T-helper 1 cell treated with Interleukin-12 subunit alpha and Interleukin-12 subunit beta and Interleukin-4 antibody, amounts not matched to agents 30 ng/mL and 1 ng/mL, for 36 hours (primary cell): Measurements from ENCODE around the gene ZNF76. TPM values are rescaled to one million over a fixed set of nuclear protein-coding genes. Genes with fewer than 3 reads are reported as not detected.

Experiments used
- intact Hi-C: fragments of 100-400 bp; cut with micrococcal nuclease; formaldehyde crosslinking; loops from one replicate; pipeline ENCODE4 v1.15.1; 2024
- total RNA-seq: library from RNA; stranded (reverse); gene quantifications from 2 replicates; pipeline ENCODE4 v1.2.3, GENCODE V29; 2022

The ZNF76 gene
- total RNA-seq, 1 donor from 2014 or later, result 38.7 TPM

DNA sequence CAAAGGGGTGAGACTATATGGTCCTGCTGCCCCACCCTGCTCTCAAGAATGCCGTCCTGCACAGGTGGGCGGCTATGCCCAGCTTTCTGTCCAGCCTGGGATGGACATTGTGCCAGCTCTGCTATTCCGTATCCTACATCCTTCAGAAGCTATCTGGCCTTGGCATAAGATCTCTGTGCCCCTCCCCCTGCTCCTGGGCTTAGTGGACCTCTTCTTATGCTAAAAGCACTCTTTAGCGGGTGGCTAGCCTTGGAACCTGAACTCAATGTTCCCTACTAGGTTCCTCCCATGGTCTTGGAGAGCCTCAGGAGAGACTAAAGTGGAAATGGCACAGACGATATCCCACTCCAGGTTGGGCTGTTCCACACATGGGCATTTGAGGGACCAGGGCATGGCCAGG lies 23.3 kb upstream of the ZNF76 start:
- intact Hi-C loops, result no loop called here

GRCh38 chr6:35237476-35237875 lies 22.1 kb upstream of the ZNF76 start:
- intact Hi-C loops, result no loop called here

DNA sequence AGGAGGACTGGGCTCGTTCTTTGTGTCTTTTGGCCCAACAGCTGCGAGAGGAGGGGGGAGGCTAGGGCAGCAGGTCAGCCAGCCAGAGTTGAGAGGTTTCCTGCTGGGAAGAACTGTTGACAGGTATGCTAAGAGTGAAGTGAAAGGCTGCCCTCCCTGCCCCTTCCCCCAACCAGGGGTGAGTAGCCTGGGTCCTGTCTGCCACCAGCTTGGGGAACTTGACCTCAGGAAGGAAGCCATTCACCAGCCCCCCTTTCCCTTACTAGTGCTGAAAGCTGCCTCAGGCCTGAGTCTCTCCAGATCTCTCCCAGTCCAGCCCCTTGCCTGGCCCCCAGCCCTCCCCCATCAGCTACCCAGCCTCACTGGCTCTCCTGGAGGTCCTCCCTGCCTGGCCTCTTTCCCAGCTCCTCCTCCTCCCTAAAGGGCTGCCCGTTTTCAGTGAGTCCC lies 20.7 kb upstream of the ZNF76 start:
- intact Hi-C loops, result no loop called here

- intact Hi-C loops, result no loop called here
These were observed 20.0 kb upstream of the ZNF76 start for GRCh38 chr6:35239581-35239980.

DNA sequence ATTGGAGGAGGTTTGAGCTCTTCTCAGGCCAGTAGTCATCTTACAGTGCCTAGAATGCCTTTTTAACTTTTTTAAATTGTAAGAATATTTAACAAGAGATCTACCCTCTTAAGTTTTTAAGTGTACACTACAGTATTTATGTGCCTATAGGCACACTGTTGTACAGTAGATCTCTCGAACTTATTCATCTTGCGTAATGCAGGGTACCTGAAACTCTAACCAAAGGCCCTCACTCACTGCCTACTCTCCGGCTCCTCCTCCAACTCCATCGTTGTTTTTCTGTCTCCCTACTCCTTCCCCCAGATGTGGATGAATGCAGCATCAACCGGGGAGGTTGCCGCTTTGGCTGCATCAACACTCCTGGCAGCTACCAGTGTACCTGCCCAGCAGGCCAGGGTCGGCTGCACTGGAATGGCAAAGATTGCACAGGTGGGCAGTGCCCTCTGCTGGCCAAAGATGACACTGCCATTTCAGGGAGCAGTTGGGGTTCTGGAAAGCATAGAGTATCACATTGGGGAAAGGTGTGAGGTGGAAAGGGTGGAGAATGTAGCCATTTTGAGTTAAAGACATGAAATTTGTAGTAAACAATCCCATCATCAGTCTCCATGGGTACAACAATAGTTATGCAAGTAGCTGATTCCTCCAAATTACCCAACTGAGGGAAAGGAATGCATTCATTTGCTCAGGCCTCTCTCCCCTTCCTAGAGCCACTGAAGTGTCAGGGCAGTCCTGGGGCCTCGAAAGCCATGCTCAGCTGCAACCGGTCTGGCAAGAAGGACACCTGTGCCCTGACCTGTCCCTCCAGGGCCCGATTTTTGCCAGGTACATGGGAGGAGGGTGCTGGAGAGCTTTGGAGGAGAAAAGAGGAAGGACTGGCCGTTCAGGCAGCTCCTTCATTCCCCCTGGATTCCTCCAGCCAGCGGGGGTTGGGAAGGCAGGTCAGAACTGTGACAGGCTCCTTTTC lies 18.4 kb upstream of the ZNF76 start:
- intact Hi-C loops, result loop anchor here (1.0 to 5.0 kb wide), 6 partner anchors 34 to 1078 kb away; no protein-coding TSS in a partner anchor

- intact Hi-C loops, result loop anchor here (5.0 kb wide), 1 partner anchor 35 kb away; no protein-coding TSS in a partner anchor
These were observed 17.0 kb upstream of the ZNF76 start for GRCh38 chr6:35242486-35242885.

GRCh38 chr6:35242906-35243305 lies 16.6 kb upstream of the ZNF76 start:
- intact Hi-C loops, result loop anchor here (5.0 kb wide), 1 partner anchor 36 kb away; no protein-coding TSS in a partner anchor

DNA sequence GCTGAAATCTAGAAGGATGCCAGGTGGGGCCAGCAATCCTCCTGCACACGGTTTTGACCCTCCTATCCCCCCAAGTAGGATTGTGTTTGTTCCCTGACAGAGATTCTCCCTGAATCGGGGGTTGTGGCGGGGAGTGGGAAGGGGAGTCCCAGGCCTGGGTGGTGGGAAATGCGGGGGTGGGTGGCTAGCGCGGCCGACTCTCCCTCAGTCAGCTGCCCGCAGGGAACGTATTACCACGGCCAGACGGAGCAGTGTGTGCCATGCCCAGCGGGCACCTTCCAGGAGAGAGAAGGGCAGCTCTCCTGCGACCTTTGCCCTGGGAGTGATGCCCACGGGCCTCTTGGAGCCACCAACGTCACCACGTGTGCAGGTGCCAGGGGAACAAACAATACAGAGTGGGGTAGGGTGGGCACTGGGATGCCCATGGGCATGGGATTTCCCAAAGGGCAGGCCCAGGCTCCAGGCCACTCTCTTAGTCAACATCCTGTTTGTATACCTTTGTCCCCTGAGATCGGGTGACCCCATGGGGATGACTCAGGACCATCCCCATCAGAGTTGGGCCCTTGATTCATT lies 16.1 kb upstream of the ZNF76 start:
- intact Hi-C loops, result loop anchor here (5.0 kb wide), 1 partner anchor 36 kb away; no protein-coding TSS in a partner anchor

GRCh38 chr6:35244551-35244950 lies 15.0 kb upstream of the ZNF76 start:
- intact Hi-C loops, result loop anchor here (5.0 kb wide), 1 partner anchor 37 kb away; no protein-coding TSS in a partner anchor

DNA sequence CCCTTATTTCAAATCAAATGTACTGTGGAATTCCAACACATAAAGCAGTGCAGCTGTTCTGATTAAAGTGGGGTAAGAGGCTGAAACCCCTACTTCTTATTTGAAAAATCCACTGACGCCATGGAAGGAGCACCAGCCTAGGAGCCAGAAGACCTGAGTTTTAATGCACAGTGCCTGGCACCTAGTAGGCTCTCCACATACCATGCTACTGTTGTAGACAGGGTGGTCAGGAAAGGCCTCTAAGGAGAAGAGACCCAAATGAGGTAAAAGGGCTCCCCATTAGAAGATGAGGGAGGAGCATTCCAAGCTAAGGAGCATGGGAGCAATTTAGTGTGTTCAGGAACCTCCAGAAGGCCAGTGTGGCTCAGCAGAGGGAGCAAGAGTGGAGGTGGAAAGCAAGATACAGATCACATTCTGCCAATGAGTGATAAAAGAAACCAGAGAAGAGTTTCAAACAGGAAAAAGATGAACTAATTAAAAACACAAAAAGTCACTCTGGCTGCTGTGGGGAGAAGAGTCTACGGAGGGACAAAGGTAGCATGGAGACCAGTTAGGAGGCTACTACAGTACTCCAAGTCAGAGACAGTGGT lies 11.8 kb upstream of the ZNF76 start:
- intact Hi-C loops, result no loop called here

GRCh38 chr6:35248300-35248699 lies 11.2 kb upstream of the ZNF76 start:
- intact Hi-C loops, result no loop called here

DNA sequence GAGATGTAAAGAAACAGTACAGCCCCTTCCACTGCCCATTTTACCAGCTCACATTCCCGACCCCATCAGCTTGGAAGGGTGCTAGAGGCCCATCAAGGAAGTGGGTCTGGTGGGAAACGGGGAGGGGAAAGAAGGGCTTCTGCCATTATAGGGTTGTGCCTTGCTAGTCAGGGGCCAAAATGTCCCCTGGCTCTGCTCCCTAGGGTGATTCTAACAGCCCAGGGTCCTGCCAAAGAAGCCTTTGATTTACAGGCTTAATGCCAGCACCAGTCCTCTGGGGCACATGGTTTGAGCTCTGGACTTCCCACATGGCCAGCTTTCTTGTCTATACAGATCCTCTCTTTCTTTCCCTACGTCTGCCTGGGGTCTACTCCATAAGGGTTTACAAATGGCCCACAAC lies 10.6 kb upstream of the ZNF76 start:
- intact Hi-C loops, result no loop called here

DNA sequence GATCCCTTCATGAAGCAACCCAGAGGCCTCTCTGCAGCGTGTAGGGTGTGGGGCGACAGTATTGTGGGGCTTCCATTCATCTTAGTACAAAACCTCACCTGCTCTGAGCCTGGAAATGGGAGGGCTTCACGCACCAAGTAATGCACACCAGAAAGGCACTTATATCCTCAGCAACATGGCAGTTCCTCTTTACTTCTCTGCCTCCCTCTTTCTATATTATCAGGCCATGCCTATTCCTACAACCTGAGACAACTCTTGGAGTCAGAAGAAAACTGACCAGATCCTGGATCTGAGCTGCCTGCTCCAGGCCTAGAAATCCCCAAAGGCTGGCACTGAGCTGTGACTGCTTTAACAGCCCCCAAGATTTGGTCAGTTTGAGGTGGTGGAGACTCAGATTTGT lies 7.6 kb upstream of the ZNF76 start:
- intact Hi-C loops, result no loop called here

DNA sequence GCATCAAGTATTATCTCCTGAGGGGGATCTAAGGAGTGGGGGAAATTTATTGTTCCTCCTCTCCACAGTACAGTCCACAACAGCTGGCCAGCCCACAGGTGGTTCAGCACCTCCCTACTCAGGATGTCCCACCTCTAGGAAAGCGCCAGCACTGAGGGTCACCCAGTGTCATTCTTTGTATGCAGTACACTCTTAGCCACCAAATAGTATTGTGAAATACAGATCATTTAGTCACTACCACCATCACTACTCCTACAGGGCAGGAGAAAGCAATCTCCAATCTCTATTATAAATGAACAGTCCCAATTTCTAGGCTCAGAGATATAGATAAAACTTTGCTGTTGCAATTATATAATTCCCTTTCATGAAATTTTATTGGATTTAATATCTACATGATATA lies 6.3 kb upstream of the ZNF76 start:
- intact Hi-C loops, result no loop called here

GRCh38 chr6:35258336-35258735 lies 1.2 kb upstream of the ZNF76 start:
- intact Hi-C loops, result loop anchor here (2.0 kb wide), 3 partner anchors 36 to 562 kb away; partner anchors contain the start of gene ILRUN

DNA sequence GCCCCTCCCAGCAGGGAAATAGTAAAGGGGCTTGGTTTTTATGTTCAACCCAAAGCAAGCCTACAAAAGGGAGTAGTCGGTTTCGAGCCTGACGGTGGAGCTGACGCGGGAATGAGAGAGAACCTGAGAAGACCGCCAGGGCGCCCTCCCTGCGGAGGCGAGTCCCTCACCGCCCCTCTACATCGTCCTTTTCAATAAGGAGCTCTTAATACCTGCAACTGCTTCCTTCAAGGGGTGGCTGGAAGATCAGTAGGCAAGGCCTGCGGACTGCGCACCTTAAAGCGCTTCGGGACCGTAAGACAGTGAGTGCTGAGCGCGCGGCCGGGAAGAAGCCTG lies 709 bp upstream of the ZNF76 start:
- intact Hi-C loops, result loop anchor here (1.0 to 2.0 kb wide), 9 partner anchors 36 to 768 kb away; partner anchors contain the start of genes FANCE, ILRUN, MAPK14 and RPL10A

- intact Hi-C loops, result loop anchor here (1.0 to 2.0 kb wide), 9 partner anchors 35 to 767 kb away; partner anchors contain the start of genes FANCE, ILRUN, MAPK14 and RPL10A
These were observed 534 bp downstream of the ZNF76 start for GRCh38 chr6:35259948-35260590.

DNA sequence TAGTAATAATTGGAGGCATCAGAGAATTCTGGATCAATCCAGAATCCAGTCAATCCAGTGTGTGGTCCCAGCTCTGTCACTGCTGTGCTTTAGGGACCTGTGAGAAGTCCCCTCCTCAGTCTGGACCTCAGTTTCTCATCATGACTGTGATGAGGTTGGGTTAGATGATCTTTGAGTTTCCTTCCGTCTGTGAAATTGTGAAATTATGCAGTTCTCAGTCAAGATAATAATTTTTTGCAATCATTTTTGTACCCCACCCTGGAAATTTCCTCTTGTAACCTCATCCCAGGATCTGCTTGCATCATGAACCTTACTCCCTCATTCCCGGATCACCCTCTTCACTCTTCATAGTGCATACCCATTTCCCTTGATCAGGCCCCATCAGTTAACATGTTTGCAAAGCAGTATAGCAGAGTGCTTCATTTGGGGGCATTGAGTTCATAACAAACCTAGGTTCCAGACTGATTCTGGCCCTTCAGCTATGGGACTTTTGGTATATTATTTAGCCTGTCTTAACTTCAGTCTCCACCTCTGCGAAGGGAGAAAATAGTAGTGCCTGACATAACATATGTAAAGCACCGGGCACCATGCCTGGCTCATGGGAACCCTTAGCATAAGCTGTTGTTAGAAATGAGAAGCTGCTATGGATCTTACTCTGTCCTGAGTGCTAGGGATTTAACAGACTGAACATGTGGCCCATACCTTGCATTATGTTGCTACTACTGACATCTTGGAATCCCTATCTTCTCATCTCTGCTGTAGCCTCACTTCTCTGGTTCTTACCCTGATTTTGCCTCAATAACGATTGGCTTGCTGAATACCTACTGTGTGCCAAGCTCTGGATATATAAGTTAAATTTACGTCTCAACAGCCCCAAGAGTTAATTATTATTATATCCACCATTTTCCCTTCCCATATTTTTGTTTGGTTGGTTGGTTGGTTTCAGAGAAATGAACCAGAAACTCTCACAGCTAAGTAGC lies 1.3 kb downstream of the ZNF76 start:
- intact Hi-C loops, result no loop called here

- intact Hi-C loops, result no loop called here
These were observed 3.1 kb downstream of the ZNF76 start for GRCh38 chr6:35262596-35262995.
